ENCODE results near the gene PTCH1.

Gene PTCH1

GRCh38 chr9:95455714-95456113, 61.1 kb downstream of the PTCH1 start:
- CTCF ChIA-PET = no interaction called here
- TF ChIP-seq, protein P1, sequence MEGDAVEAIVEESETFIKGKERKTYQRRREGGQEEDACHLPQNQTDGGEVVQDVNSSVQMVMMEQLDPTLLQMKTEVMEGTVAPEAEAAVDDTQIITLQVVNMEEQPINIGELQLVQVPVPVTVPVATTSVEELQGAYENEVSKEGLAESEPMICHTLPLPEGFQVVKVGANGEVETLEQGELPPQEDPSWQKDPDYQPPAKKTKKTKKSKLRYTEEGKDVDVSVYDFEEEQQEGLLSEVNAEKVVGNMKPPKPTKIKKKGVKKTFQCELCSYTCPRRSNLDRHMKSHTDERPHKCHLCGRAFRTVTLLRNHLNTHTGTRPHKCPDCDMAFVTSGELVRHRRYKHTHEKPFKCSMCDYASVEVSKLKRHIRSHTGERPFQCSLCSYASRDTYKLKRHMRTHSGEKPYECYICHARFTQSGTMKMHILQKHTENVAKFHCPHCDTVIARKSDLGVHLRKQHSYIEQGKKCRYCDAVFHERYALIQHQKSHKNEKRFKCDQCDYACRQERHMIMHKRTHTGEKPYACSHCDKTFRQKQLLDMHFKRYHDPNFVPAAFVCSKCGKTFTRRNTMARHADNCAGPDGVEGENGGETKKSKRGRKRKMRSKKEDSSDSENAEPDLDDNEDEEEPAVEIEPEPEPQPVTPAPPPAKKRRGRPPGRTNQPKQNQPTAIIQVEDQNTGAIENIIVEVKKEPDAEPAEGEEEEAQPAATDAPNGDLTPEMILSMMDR (conservative IDR thresholded peaks at IDR 0.05; ENCODE audit: low read depth) = no peak

DNA sequence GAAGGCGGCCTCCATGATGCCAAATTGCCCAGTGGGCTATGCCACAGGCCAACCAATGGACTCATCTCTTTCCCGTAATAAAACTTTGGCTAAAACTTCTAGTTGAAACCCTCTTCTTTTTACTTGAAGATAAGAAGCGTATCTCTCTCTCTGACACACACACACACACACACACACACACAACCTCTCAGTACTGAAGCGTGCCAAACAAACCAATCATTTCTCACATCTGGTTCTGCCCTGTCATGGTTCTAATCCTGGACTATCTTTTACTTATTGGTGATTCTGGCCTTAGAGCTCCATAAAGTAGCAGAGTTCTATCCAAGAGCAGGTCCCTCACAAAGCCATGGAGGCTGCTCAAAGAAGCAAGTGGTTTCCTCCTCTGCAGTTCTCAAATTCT, 64.6 kb downstream of the PTCH1 start:
- H3K27ac ChIP-seq = no peak overlapping the region
- TF ChIP-seq, protein P1 (conservative IDR thresholded peaks at IDR 0.05; ENCODE audit: low read depth) = no peak
- DNase-seq (ENCODE audit: low spot score) = no peak
- ChIA-PET CTCF (no interaction called here), POLR2A (ENCODE audit: low non-redundant PET) (no interaction called here)

More at GRCh38 chr9:95455714-95456113, 61.1 kb downstream of the PTCH1 start:
- POLR2A ChIA-PET (ENCODE audit: low non-redundant PET) = no interaction called here
- no peak overlapping the region for H3K27ac ChIP-seq
- no peak for DNase-seq (ENCODE audit: low spot score)

GRCh38 chr9:95451065-95451426, 65.7 kb downstream of the PTCH1 start:
- POLR2A ChIA-PET (ENCODE audit: low non-redundant PET) = no interaction called here
- H3K27ac ChIP-seq = no peak overlapping the region
- CTCF ChIA-PET = interaction anchor here (0.7 kb wide), 1 partner anchor 476 kb away, joined by 3 read pairs; no protein-coding TSS in a partner anchor
- TF ChIP-seq, protein P1 (conservative IDR thresholded peaks at IDR 0.05; ENCODE audit: low read depth) = no peak
- no peak for DNase-seq (ENCODE audit: low spot score)

- TF ChIP-seq, protein P1 (conservative IDR thresholded peaks at IDR 0.05; ENCODE audit: low read depth) = no peak
- ChIA-PET CTCF (interaction anchor here (0.7 kb wide), 1 partner anchor 477 kb away, joined by 3 read pairs; no protein-coding TSS in a partner anchor), POLR2A (ENCODE audit: low non-redundant PET) (no interaction called here)
- no peak overlapping the region for H3K27ac ChIP-seq
- no peak for DNase-seq (ENCODE audit: low spot score)
Measured at GRCh38 chr9:95450171-95451064, 66.4 kb downstream of the PTCH1 start.

DNA sequence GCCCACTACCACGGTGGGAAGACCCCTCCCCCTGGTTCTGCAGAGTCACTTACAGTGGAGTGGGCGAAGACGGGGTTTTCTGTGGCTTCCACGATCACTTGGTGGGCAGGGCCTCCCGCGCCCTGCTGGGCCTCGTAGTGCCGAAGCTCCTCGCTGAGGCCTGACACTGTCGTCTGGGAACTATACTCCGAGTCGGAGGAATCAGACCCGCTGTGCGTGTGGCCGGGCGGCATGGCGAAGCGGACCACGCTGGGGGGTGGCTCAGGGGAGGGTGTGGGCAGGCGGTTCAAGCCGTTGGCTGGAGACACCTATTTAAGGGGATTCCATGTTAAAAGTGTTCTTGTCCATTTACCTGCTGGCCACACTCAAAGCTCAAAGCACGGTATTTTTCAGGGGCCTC, 67.8 kb downstream of the PTCH1 start:
- no peak overlapping the region for H3K27ac ChIP-seq
- CTCF ChIA-PET = interaction anchor here (0.6 kb wide), 1 partner anchor 921 kb away, joined by 3 read pairs; no protein-coding TSS in a partner anchor
- no peak for DNase-seq (ENCODE audit: low spot score)
- TF ChIP-seq, protein P1 (conservative IDR thresholded peaks at IDR 0.05; ENCODE audit: low read depth) = no peak
- POLR2A ChIA-PET (ENCODE audit: low non-redundant PET) = no interaction called here

DNA sequence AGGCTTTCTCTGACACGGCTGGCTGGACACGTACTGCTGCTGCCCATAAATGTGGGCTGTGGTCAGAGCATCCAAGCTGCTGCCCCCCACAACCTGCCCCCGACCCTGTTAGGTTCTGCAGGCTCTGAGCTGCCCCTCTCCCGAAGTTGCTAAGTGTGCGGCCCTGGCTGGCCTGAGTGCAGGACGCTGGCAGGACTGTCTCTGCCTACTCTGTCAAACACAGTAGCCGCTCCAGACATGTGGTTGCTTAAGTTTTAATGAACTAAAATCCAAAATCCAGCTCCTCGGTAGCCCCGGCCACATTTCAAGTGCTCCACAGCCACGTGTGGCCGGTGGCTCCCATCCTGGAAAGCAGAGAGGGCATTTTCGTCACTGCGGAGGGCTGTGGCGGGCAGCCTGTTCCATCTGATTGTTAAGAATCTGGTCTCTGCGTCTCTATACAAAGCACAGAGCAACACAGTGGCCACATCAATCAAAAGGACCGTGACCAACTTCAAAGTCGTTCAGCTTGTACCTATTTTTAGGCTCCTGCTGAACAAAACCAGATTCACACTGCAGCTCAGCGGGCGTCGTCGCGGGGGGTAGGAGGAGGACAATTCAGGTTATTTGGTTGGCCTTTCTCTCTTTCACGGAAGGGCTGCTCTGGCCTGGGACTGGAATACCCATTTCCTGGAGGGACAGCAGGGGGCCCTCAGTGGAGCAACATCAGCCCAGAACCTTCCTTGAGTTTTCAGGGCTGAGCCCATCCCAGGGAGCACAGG, 68.9 kb downstream of the PTCH1 start:
- no peak overlapping the region for H3K27ac ChIP-seq

More for the DNA sequence above, 68.9 kb downstream of the PTCH1 start:
- CTCF ChIA-PET = no interaction called here
- no peak for DNase-seq (ENCODE audit: low spot score)
- TF ChIP-seq, protein P1 (conservative IDR thresholded peaks at IDR 0.05; ENCODE audit: low read depth) = no peak
- POLR2A ChIA-PET (ENCODE audit: low non-redundant PET) = no interaction called here

Measured in RWPE1 (cell line).